ENCODE measurements around the gene LEF1.
"Not testable (repeated sequence)": the region's sequence is repeated elsewhere in the genome, so short reads cannot be mapped to it uniquely, and the experiment has no call there.

The LEF1 gene

GRCh38 chr4:108056418-108056817 is 112.3 kb downstream of the LEF1 start:
- DNase-seq (ENCODE audit: low read depth in 1 of 2, low spot score in 1 of 2), result no peak
- TF ChIP-seq JUND (IDR thresholded peaks at IDR 0.05; ENCODE audit: low read depth), result no peak
- in situ Hi-C loops (cut with HindIII; ENCODE audit: low pct_unique_long_range_greater_than_20kb, low sequenced_read_pairs), result no loop called here

DNA sequence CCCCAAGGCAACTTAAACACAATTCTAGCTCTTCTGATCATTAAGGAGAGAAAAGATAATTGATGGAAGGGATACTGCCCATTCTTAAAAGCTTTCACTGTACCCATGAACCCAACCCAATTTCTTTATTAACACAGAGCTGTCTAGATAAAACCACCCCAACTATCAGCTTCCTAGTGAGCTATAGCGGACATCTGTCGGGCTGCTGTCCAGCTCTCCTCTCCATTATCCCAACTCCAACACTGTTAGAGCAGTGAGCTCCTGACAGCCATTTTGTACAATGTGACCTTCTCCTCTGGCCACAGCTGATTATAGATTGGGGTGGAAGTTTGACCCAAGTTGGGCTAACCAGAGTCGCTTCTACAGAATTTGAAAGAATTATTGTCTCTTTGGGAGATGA is 112.9 kb downstream of the LEF1 start:
- in situ Hi-C loops (cut with HindIII; ENCODE audit: low pct_unique_long_range_greater_than_20kb, low sequenced_read_pairs), result no loop called here
- no peak for DNase-seq (ENCODE audit: low read depth in 1 of 2, low spot score in 1 of 2)
- TF ChIP-seq JUND (IDR thresholded peaks at IDR 0.05; ENCODE audit: low read depth), result no peak

DNA sequence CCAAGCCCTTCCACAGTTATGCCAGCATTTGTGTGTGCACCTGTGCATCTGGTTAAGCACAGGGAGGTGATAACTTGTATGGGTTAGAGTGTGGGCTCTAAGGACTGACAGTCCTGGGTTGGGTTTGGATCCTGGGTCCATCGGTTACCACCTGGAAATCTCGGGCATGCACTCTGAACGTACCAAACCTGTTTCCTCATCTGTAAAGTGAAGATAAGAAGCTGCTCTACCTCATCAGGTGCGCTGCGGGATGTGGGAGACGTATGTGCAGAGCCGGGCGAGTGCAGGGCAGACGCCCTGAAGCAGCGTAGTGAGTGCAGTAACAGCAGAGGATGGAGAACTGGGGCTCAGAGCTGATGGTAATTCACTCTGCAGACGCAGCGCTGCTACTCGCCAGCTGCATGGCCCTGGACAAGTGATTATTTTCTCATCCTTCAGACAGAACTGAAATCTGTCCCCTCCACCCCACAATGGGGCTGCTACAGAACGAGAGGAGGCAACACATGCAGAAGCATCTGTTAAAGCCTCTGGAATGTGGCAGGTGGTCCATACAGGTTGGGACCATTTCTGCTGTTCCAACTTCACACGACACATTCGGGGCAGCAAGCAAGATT is 114.6 kb downstream of the LEF1 start:
- in situ Hi-C loops (cut with HindIII; ENCODE audit: low pct_unique_long_range_greater_than_20kb, low sequenced_read_pairs), result no loop called here

DNA sequence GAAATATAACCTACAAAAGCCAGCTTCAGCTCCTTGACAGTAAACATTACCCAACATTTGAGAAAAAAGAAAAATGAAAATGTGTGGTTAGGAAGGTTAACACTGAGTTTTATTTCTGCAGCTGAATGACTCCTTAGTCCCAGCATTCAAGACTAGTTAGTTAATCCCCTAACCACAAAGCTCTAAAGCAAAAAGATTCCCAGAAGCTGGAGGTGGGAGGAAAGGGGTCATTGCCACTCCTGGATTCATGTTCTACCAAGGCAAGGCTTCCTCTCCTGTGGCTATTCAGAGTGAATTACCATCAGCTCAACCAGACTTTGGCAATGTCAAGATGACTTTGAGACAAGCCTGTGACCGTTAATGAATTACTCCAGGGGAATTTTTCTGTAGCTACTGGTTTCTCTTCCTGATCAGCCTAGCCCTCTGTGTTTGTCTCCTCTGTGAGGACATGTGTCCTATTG is 115.5 kb downstream of the LEF1 start:
- peak in 1 of 2 experiments; percentile 80 for DNase-seq (ENCODE audit: low read depth in 1 of 2, low spot score in 1 of 2)

More for the DNA sequence above, 114.6 kb downstream of the LEF1 start:
- TF ChIP-seq JUND (IDR thresholded peaks at IDR 0.05; ENCODE audit: low read depth), result no peak
- DNase-seq (ENCODE audit: low read depth in 1 of 2, low spot score in 1 of 2), result peak in 1 of 2 experiments; percentile 35

GRCh38 chr4:108052558-108053120 is 116.1 kb downstream of the LEF1 start:
- in situ Hi-C loops (cut with HindIII; ENCODE audit: low pct_unique_long_range_greater_than_20kb, low sequenced_read_pairs), result no loop called here
- TF ChIP-seq JUND (IDR thresholded peaks at IDR 0.05; ENCODE audit: low read depth), result no peak
- no peak for DNase-seq (ENCODE audit: low read depth in 1 of 2, low spot score in 1 of 2)

More for the DNA sequence above, 115.5 kb downstream of the LEF1 start:
- in situ Hi-C loops (cut with HindIII; ENCODE audit: low pct_unique_long_range_greater_than_20kb, low sequenced_read_pairs), result no loop called here
- no peak for TF ChIP-seq JUND (IDR thresholded peaks at IDR 0.05; ENCODE audit: low read depth)

DNA sequence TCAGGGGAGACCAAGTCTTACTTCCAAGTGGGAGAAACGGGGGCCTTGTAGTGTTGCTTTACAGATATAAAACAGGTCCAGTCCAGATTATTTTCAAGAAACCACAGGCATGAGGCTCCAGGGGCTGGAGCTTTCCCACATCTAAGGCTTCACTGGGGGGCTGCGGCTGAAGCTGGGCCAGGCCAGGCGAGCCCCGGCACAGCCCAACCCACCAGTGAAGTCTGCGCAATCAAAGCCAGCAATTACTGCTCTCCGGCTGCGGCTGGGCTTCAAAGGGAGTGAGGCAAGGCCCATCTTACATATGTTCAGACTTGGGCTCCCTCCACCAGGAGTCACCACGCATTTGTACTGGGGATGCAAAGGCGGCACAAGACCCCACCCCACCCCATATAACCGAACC is 117.4 kb downstream of the LEF1 start:
- in situ Hi-C loops (cut with HindIII; ENCODE audit: low pct_unique_long_range_greater_than_20kb, low sequenced_read_pairs), result no loop called here
- no peak for DNase-seq (ENCODE audit: low read depth in 1 of 2, low spot score in 1 of 2)
- no peak for TF ChIP-seq JUND (IDR thresholded peaks at IDR 0.05; ENCODE audit: low read depth)

- in situ Hi-C loops (cut with HindIII; ENCODE audit: low pct_unique_long_range_greater_than_20kb, low sequenced_read_pairs); DNase-seq (ENCODE audit: low read depth in 1 of 2, low spot score in 1 of 2): not testable (repeated sequence)
These were observed 118.3 kb downstream of the LEF1 start for GRCh38 chr4:108050166-108051111.

DNA sequence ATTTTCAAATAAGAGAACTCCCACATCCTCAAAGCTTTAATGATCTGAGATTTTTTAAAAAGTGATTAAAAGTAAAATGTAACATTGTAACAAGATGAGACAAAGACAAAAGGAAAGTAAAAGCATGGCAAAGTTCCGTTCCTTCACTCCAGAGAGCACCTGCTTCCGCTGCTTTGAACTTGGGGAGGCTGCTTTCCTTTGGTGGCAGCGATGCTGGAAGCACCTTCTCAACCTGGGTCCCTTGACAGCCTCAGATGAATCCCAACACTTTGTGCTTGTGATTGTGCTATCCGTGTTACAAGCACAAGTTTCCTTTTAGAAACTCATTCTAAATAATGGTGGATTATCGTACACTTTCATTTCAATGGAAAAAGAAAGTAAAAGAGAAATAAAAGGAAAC is 119.3 kb downstream of the LEF1 start:
- in situ Hi-C loops (cut with HindIII; ENCODE audit: low pct_unique_long_range_greater_than_20kb, low sequenced_read_pairs), result no loop called here

DNA sequence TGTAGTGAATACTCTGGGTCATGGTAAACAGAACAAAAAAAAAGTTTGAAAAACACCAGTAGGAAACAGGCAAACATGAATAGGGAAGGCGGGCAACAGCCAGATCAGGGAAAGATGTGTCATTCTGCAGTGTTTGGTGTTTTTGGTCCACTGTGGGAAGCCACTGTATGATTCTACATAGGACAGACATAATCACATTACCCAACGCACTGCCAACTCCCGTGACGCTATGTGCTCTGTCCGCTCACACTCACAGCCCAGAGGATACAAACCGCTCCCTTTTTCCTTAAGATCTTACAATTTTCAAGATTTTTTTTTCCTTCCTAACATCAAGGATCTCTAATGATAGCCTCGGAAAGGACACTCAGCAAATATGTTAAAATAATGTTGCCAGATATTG is 119.7 kb downstream of the LEF1 start:
- in situ Hi-C loops (cut with HindIII; ENCODE audit: low pct_unique_long_range_greater_than_20kb, low sequenced_read_pairs), result no loop called here
- DNase-seq (ENCODE audit: low read depth in 1 of 2, low spot score in 1 of 2), result no peak
- no peak for TF ChIP-seq JUND (IDR thresholded peaks at IDR 0.05; ENCODE audit: low read depth)

More for the DNA sequence above, 119.3 kb downstream of the LEF1 start:
- no peak for TF ChIP-seq JUND (IDR thresholded peaks at IDR 0.05; ENCODE audit: low read depth)
- DNase-seq (ENCODE audit: low read depth in 1 of 2, low spot score in 1 of 2), result no peak

- in situ Hi-C loops (cut with HindIII; ENCODE audit: low pct_unique_long_range_greater_than_20kb, low sequenced_read_pairs), result no loop called here
- no peak for TF ChIP-seq JUND (IDR thresholded peaks at IDR 0.05; ENCODE audit: low read depth)
- no peak for DNase-seq (ENCODE audit: low read depth in 1 of 2, low spot score in 1 of 2)
These were observed 120.6 kb downstream of the LEF1 start for GRCh38 chr4:108048157-108048556.

GRCh38 chr4:108047199-108047598 is 121.5 kb downstream of the LEF1 start:
- no peak for TF ChIP-seq JUND (IDR thresholded peaks at IDR 0.05; ENCODE audit: low read depth)
- DNase-seq (ENCODE audit: low read depth in 1 of 2, low spot score in 1 of 2), result no peak
- in situ Hi-C loops (cut with HindIII; ENCODE audit: low pct_unique_long_range_greater_than_20kb, low sequenced_read_pairs), result no loop called here

DNA sequence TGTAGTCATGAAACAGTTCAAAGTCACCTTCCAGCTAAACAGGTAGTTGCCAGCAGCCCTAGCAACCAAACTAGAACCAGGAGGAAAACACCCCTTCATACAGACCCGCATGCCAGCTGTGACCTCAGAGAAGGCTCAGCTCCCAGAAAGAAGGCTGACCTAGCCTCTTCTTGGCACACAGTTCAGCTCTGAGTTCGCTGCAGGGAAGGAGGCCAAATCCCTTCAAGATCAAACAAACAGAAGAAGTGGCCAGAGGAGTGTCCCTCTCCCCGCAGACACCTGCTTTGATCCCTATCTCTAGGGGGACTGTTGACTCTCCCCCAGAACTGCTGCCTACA is 123.1 kb downstream of the LEF1 start:
- peak in 1 of 2 experiments; percentile 72 for DNase-seq (ENCODE audit: low read depth in 1 of 2, low spot score in 1 of 2)
- in situ Hi-C loops (cut with HindIII; ENCODE audit: low pct_unique_long_range_greater_than_20kb, low sequenced_read_pairs), result no loop called here
- TF ChIP-seq JUND (IDR thresholded peaks at IDR 0.05; ENCODE audit: low read depth), result no peak; the same call in 1 of the 2 replicates

All from T47D (cell line).